Upper lobe of left lung (tissue), 4 donors: Measurements from ENCODE around the gene EEF1AKMT4.

Source experiments
- EP300 ChIP-seq, 4 donors: sonication (generic); formaldehyde crosslinking; IDR thresholded peaks; one replicate each; pipeline ENCODE4 v1.5.1; 2017; ENCODE audit warnings: antibody characterized with exemption in 4 of 4, control low read depth in 2 of 4
- POLR2A ChIP-seq, 4 donors: fragments of 450-650 bp; IDR thresholded peaks; one replicate each; pipeline ENCODE4 v1.5.1; 2016 to 2017; ENCODE audit warnings: antibody characterized with exemption in 4 of 4, mild to moderate bottlenecking in 2 of 4
- TF ChIP-seq, protein P1 (sequence below), 6 experiments: fragments of 450-650 bp in 4 of 6; fragments of 200-600 bp in 2 of 6; sonication (generic) in 2 of 6; IDR thresholded peaks; one replicate each; pipeline ENCODE4 v1.5.1; 2016 to 2019; ENCODE audit warnings: antibody characterized with exemption in 6 of 6

DNA sequence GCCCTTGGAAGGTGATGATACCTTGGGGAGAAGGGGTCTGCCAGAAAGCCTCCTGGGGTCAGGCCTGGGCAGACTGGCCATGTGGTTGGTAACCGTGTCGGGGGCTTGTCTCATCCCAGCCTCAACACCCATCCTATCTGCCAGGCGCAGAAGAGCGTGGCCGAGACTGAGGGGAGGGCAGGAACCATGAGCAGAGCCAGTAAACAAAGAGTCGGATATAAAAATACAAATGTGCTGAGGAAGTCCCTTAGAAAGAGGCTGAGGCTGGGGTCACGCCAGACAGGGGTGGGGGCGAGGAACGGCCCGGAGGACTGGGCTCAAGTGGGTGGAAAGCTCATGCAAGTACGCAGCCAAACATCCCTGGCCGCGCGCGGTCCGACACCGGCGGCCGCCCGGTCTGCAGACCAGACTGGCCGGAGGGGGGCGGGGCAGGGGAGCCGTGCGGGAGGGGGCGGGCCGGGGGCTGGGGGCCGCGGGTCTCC lies 10.0 kb downstream of the EEF1AKMT4 start:
- TF ChIP-seq, protein P1, sequence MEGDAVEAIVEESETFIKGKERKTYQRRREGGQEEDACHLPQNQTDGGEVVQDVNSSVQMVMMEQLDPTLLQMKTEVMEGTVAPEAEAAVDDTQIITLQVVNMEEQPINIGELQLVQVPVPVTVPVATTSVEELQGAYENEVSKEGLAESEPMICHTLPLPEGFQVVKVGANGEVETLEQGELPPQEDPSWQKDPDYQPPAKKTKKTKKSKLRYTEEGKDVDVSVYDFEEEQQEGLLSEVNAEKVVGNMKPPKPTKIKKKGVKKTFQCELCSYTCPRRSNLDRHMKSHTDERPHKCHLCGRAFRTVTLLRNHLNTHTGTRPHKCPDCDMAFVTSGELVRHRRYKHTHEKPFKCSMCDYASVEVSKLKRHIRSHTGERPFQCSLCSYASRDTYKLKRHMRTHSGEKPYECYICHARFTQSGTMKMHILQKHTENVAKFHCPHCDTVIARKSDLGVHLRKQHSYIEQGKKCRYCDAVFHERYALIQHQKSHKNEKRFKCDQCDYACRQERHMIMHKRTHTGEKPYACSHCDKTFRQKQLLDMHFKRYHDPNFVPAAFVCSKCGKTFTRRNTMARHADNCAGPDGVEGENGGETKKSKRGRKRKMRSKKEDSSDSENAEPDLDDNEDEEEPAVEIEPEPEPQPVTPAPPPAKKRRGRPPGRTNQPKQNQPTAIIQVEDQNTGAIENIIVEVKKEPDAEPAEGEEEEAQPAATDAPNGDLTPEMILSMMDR (IDR thresholded peaks at IDR 0.05): no peak
- TF ChIP-seq POLR2A (IDR thresholded peaks at IDR 0.05): no peak
- no peak for TF ChIP-seq EP300 (IDR thresholded peaks at IDR 0.05)
